HG02610 (cell line): Measurements from ENCODE around the gene ZNF14.
"Not testable (repeated sequence)": the region's sequence is repeated elsewhere in the genome, so short reads cannot be mapped to it uniquely, and the experiment has no call there.

Source experiments
- ATAC-seq: cut with Tn5 transposase; IDR thresholded peaks from one replicate; pipeline ENCODE4 v1.9.1; 2021; ENCODE audit warnings: mild to moderate bottlenecking, moderate library complexity; ENCODE audit not compliant: unreplicated experiment

The ZNF14 gene

GRCh38 chr19:19696386-19696785, 36.5 kb downstream of the ZNF14 start:
- ATAC-seq, result no peak

- no peak for ATAC-seq
These were observed 41.2 kb downstream of the ZNF14 start for GRCh38 chr19:19691683-19692082.

GRCh38 chr19:19689023-19689422, 43.9 kb downstream of the ZNF14 start:
- ATAC-seq, result not testable (repeated sequence)

DNA sequence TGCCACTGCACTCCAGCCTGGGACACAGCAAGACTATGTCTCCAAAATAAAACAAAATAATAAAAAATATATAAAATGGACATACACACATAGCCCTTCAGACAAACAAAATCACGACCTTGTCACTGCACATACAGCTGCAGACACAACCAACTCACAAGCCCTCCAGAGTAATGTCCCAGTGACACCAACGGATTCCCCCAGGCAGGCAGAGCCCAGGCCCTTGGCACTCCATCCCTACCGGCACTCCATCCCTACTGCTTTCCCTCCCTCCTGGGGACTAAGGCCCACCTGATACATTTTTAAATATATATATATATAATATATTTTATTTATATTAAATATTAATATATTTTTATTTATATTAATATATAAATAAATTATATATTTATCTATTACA, 45.8 kb downstream of the ZNF14 start:
- no peak for ATAC-seq

DNA sequence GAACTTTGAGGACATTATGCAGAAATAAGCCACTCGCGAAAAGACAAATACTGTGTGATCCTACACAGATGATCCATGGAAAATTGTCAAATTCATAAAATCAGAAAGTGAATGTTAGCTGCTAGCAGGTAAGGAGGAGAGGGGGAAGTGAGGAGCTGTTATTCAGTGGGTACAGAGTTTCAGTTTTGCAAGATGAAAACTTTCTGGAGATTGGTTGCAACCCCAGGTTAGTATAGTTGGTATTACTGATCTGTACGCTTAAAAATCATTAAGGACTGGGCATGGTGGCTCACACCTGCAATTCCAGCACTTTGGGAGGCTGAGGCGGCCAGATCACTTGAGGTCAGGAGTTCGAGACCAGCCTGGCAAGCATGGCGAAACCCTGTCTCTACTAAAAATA, 46.3 kb downstream of the ZNF14 start:
- no peak for ATAC-seq

DNA sequence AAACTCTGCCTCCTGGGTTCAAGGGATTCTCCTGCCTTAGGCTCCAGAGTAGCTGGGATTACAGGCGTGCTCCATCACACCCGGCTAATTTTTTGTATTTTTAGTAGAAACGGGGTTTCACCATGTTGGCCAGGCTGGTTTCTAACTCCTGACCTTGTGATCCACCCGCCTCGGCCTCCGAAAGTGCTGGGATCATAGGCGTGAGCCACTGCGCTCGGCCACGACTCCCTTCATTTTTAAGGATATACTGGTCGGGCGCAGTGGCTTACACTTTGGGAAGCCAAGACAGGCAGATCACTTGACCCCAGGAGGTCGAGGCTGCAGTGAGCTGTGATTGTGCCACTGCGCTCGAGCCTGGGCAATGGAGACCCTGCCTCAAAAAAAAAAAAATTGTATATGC, 46.8 kb downstream of the ZNF14 start:
- not testable (repeated sequence) for ATAC-seq

GRCh38 chr19:19679176-19680073, 53.5 kb downstream of the ZNF14 start:
- ATAC-seq, result no peak

DNA sequence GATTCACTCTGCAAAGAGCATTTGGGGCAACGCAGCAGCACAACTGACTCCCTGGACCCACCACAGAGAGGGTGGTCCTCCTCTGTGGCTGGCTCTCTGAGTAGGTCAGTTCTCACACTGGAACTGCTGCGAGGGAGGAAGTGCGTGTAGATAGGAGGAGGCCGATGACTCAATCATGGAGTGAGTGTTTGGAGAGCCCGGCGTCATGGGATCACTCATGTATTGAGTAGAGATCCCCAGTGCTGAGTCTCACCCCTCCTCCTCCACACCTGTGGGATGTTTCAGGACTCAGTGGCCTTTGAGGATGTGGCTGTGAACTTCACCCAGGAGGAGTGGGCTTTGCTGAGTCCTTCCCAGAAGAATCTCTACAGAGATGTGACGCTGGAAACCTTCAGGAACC, 55.3 kb downstream of the ZNF14 start:
- no peak for ATAC-seq

DNA sequence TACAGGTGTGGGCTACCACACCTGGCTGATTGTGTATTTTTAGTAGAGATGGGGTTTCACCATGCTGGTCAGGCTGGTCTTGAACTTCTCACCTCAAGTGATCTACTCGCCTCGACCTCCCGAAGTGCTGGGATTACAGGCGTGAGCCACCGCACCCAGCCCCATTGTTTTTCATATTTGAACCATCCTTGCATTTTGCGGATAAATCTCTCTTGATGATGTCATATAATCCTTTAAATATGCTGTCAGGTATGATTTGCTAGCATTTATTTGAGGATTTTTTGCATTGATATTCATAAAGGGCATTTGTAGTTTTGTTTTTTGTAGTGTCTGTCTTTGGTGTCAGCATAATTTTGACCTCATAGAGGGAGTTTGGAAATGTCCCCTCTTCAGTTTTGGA, 58.6 kb downstream of the ZNF14 start:
- no peak for ATAC-seq

GRCh38 chr19:19672816-19673215, 60.1 kb downstream of the ZNF14 start:
- ATAC-seq, result no peak

DNA sequence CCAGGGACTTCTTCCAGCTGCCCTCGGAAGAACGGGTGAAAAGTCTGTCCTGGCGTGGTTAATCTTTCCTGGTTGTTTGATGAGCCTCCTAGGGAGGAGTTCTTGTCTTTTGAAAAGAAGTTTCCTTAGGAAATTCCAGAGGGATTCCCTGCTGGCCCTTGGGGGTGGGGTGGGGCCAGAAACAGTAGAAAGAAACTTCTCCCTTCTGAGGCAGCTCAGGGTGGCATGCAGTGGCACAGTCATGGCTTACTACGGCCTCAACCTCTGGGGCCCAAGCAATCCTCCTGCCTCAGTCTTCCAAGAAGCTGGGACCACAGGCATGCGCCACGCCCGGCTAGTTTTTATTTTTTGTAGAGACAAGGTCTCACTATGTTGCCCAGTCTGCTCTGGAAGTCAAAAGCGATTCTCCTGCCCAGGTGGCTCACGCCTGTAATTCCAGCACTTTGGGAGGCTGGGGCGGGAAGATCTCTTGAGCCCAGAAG, 62.8 kb downstream of the ZNF14 start:
- ATAC-seq, result no peak

- ATAC-seq, result peak; percentile 74
These were observed 64.5 kb downstream of the ZNF14 start, which contains the start of gene ZNF101 for GRCh38 chr19:19668230-19669012. Gene ZNF101 (plus strand): TSS chr19:19668839. CDS start chr19:19668964, 125 bp downstream.

GRCh38 chr19:19665420-19665948, 67.4 kb downstream of the ZNF14 start:
- not testable (repeated sequence) for ATAC-seq

DNA sequence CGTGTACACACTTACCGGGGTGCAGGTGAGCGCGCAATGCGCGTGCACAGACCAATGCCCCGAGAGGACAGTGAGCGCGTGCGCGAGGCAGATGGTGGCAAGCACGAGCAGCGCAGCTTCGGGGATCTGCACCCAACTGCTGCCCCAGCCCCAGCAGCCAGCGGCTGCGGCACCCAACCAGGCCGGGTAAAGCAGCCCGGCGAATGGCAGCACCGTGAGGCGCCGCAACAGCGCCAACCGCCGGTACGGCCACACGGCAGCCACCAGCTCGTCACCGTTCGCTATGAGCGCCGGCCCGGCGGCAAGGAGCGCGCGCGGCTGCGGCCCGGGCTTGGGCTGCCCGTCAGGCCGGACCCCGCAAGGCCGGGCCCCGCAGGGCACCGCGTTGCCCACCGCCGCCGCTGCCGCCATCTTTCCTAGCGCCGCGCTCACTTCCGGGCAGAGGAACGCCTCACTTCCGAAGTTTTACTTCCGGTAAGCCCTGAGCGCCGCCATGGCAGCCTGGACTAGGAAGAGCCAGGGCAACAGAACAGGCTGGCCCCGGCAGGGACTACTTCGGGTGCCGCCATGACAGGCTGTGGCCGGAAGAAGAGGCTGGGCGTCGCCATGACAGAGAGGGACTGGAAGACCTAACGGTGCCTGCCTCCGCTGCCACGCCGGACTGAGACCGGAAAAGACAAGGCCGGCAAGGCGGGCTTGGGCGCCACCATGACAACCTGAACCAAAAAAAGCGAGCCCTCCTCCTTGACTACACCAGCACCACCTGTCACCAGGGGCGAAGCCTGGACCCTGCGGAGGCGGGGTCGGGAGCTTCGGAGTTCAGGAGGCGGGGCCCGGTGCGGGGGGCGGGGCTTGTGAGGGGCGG, 69.4 kb downstream of the ZNF14 start, which contains the start of gene ATP13A1:
TSS of gene ATP13A1 (minus strand) at position 421 of the 865 bp plus-strand sequence. CDS start at position 411, 10 bp downstream.
- peak; percentile 81 for ATAC-seq

- ATAC-seq, result no peak
These were observed 70.0 kb downstream of the ZNF14 start for GRCh38 chr19:19662871-19663255.

DNA sequence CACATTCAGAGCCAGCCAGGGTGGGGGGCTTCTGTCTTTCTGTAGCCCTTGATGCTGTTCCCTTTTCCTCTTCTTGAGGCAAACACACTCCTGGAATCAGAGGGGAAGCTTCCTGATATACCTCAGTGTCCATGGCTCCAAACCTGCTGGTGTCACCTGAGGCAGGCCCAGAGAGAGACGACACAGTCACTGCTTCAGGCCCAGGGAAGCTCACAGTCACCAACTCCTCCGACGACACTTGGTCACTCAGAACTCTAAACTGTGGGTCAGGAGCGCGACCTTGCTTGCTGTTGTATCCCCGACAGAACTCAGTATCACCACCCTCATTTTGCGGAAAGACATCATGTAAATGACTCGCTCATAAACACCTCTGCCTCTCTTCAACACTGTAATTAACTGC, 70.6 kb downstream of the ZNF14 start:
- ATAC-seq, result no peak

GRCh38 chr19:19661675-19662251, 71.1 kb downstream of the ZNF14 start:
- peak; percentile 31 for ATAC-seq

- no peak for ATAC-seq
These were observed 71.7 kb downstream of the ZNF14 start for GRCh38 chr19:19661141-19661674.
